Gastroesophageal sphincter (tissue), 4 donors: ENCODE results near the gene ZNF750. TPM values are rescaled to one million over a fixed set of nuclear protein-coding genes. Genes with fewer than 3 reads are reported as not detected.

Experiments
- ATAC-seq: fragments of 150-250 bp; one replicate; pipeline ENCODE4 v1.9.1; 2016; ENCODE audit warnings: mild to moderate bottlenecking, moderate library complexity
- H3K27ac ChIP-seq, 4 donors: fragments of 200-600 bp; sonication (generic) in 3 of 4; 1 replicate in 3 of 4; 2 replicates in 1 of 4; pipeline ENCODE4 v1.5.1; 2016 to 2019
- H3K27me3 ChIP-seq: fragments of 200-600 bp; sonication (generic); one replicate; pipeline ENCODE4 v1.5.1; 2019
- H3K36me3 ChIP-seq, 2 donors: fragments of 200-600 bp; sonication (generic); one replicate each; pipeline ENCODE4 v1.5.1; 2019; ENCODE audit warnings: control low read depth in 1 of 2
- H3K4me1 ChIP-seq, 3 donors: fragments of 200-600 bp; sonication (generic); 1 replicate in 2 of 3; 2 replicates in 1 of 3; pipeline ENCODE4 v1.5.1; 2016 to 2019; ENCODE audit warnings: control low read depth in 2 of 3
- H3K4me3 ChIP-seq, 2 donors: fragments of 200-600 bp; sonication (generic); one replicate each; pipeline ENCODE4 v1.5.1; 2019; ENCODE audit warnings: mild to moderate bottlenecking in 1 of 2, moderate library complexity in 1 of 2
- H3K9me3 ChIP-seq, 3 donors: fragments of 200-600 bp; sonication (generic); one replicate each; pipeline ENCODE4 v1.5.1; 2017 to 2019; ENCODE audit warnings: control low read depth in 2 of 3
- EP300 ChIP-seq: sonication (generic); formaldehyde crosslinking; IDR thresholded peaks from one replicate; pipeline ENCODE4 v1.6.1; 2017; ENCODE audit warnings: antibody characterized with exemption, mild to moderate bottlenecking
- POLR2A ChIP-seq, 2 donors: fragments of 450-650 bp; IDR thresholded peaks; one replicate each; pipeline ENCODE4 v1.6.1; 2017; ENCODE audit warnings: antibody characterized with exemption in 2 of 2, mild to moderate bottlenecking in 2 of 2, moderate library complexity in 1 of 2
- POLR2AphosphoS5 ChIP-seq: sonication (generic); formaldehyde crosslinking; IDR thresholded peaks from one replicate; pipeline ENCODE4 v1.6.1; 2017; ENCODE audit warnings: antibody characterized with exemption
- WGBS, 2 donors: methylation state at CpG; one replicate each; pipeline ENCODE4 v1.1.5; 2018; ENCODE audit warnings: low coverage in 1 of 2; 5-methylcytosine and 5-hydroxymethylcytosine counted together
- total RNA-seq, 4 donors: library from RNA; depleted of rRNA; stranded (reverse); fragments of >200 nt; gene quantifications; one replicate each; pipeline ENCODE4 v1.1.0, GENCODE V29; 2016
- TF ChIP-seq, protein P1 (sequence below), 4 experiments: fragments of 200-600 bp in 2 of 4; fragments of 450-650 bp in 2 of 4; sonication (generic) in 1 of 4; IDR thresholded peaks; one replicate each; pipeline ENCODE4 v1.5.1; 2017 to 2019; ENCODE audit warnings: antibody characterized with exemption in 4 of 4, mild to moderate bottlenecking in 2 of 4, moderate library complexity in 2 of 4

Gene ZNF750
- total RNA-seq, 4 donors from 2014 or later = 0.46 to 1.6 (median 1.1) TPM; not detected in 1

DNA sequence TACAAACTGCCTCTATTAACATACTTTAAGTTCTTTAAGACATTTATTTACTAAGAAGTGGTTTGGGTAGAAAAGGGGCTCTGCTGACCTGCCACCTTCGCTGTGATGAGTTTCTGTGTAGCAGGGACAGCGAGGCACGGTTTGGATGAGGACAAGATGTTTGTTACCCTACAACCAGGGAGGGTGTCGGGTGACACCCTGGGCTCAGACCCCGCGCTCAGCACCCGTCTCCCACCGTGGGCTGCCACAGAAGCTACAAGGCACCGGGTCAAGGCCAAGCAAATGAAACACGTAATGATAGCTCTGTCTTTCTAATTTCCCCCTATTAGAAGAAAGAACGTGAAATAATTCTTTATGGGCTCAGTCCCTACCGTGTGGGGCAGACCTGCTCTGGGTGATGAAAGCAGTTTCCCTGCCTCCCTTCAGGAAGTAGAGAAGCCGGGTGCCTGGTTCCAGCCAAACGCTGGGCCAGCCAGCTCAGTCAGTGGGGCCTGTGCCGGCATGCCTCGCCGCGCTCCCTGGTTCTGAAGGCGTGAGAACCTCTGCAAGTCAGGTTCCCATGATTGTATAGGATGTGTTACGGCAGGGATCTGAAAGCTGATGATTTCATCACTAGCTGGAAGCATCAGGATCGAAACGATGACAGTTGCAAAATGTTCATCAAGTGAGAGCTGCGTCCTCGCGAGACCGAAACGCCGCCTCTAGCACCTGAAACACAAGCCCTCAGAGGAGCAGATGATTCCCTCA is 3.9 kb downstream of the ZNF750 start:
- no peak for ATAC-seq
- H3K4me1 ChIP-seq = peaks cover 0 to 9% (median 0%) of the 10 kb centered on the region in 3 donors
- peaks cover 0 to 47% of the 10 kb centered on the region in 2 donors for H3K36me3 ChIP-seq
- 80 to 95% methylated on average over 3 to 16 of the region's 28 CpGs for WGBS, 2 donors
- H3K27me3 ChIP-seq = no peaks in the 10 kb centered on the region
- TF ChIP-seq EP300 (no peak), POLR2AphosphoS5 (no peak), POLR2A (IDR thresholded peaks at IDR 0.05) (no peak)
- TF ChIP-seq, protein P1, sequence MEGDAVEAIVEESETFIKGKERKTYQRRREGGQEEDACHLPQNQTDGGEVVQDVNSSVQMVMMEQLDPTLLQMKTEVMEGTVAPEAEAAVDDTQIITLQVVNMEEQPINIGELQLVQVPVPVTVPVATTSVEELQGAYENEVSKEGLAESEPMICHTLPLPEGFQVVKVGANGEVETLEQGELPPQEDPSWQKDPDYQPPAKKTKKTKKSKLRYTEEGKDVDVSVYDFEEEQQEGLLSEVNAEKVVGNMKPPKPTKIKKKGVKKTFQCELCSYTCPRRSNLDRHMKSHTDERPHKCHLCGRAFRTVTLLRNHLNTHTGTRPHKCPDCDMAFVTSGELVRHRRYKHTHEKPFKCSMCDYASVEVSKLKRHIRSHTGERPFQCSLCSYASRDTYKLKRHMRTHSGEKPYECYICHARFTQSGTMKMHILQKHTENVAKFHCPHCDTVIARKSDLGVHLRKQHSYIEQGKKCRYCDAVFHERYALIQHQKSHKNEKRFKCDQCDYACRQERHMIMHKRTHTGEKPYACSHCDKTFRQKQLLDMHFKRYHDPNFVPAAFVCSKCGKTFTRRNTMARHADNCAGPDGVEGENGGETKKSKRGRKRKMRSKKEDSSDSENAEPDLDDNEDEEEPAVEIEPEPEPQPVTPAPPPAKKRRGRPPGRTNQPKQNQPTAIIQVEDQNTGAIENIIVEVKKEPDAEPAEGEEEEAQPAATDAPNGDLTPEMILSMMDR (IDR thresholded peaks at IDR 0.05) = no peak
- no peaks in the 10 kb centered on the region for H3K9me3 ChIP-seq
- H3K27ac ChIP-seq = no peak overlapping the region
- H3K4me3 ChIP-seq = no peak overlapping the region

DNA sequence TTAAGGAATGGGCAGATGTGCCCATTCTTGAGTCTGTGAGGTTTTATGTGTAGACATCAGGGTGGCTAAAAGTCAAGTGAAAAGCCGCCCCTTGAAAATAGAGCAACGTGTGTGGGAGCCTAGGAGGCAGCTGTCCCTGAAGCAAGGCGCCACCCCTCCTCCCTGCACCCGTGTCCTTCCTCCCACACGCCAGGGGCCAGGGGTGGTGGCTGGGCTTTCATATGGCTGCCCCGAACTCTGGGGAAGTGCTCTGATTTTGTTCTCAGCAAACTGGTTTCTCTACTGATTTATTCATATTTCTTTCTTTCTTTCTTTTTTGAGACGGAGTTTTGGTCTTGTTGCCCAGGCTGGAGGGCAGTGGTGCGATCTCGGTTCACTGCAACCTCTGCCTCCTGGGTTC is 4.7 kb downstream of the ZNF750 start:
- Histone ChIP-seq H3K4me1 (peaks cover 0 to 16% (median 4%) of the 10 kb centered on the region in 3 donors), H3K4me3 (no peak overlapping the region), H3K27me3 (no peaks in the 10 kb centered on the region), H3K36me3 (peaks cover 0 to 47% of the 10 kb centered on the region in 2 donors), H3K27ac (no peak overlapping the region), H3K9me3 (no peaks in the 10 kb centered on the region)
- 67 to 78% methylated on average over 2 to 5 of the region's 9 CpGs for WGBS, 2 donors
- TF ChIP-seq POLR2AphosphoS5 = no peak
- ATAC-seq = no peak

DNA sequence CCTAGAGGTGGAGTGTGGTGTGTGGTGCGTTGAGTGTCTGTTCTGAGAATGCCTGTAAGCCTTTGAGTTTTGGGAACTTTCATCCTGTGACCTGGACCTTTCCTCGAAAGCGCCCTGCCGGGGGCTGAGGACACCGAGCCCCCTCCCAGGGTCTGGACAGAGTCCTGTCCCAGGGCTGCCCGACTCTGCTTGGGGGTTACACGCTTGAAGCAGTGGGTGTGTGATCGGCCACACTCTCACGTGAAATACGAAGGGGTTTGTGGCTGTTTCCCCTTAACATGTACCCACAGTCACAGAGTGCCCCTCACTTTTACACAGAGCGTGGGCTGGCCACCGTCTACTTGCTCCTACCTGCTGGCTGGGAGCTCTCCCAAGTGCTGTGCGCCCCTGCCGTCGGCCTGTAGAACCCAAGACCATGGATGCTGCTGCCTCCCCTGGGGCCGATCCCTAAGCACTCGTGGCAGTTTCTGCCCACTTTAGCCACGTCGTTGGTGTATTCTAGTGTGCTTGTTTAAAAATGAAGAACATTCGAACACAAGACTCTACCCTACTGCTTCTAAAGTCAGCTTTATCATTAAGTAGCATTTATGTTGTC is 6.8 kb downstream of the ZNF750 start:
- Histone ChIP-seq H3K9me3 (no peaks in the 10 kb centered on the region), H3K4me1 (peaks cover 0 to 20% (median 4%) of the 10 kb centered on the region in 3 donors), H3K27ac (no peak overlapping the region), H3K4me3 (no peak overlapping the region), H3K36me3 (peaks cover 0 to 57% of the 10 kb centered on the region in 2 donors), H3K27me3 (no peaks in the 10 kb centered on the region)
- no peak for ATAC-seq
- WGBS, 2 donors = 88 to 91% methylated on average over 7 to 8 of the region's 20 CpGs
- TF ChIP-seq POLR2A (IDR thresholded peaks at IDR 0.05) (no peak), EP300 (no peak), POLR2AphosphoS5 (no peak)
- TF ChIP-seq, protein P1 (IDR thresholded peaks at IDR 0.05) = no peak

DNA sequence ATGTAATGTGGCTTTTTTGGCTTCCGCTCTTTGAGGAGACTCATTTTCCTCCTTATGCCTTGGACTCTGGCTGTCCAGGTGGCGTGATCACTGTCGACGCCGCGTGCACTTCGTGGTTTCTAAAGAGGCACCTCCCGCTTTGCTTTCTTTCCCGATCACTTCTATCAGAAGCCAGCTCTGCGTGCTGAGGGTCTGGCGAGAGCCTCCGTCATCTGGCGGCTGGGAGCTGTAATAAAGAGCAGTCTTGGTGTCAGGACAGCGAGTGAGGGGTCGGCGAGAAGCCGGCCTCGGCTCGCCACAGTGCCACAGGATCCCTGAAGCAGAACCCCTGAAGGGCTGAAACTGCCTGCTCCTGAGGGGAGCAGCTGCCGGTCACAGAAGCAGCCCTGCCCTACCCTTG is 7.4 kb downstream of the ZNF750 start:
- Histone ChIP-seq H3K4me1 (peaks cover 0 to 16% (median 4%) of the 10 kb centered on the region in 3 donors), H3K4me3 (no peak overlapping the region), H3K9me3 (no peaks in the 10 kb centered on the region), H3K27ac (no peak overlapping the region), H3K36me3 (peaks cover 0 to 57% of the 10 kb centered on the region in 2 donors), H3K27me3 (no peaks in the 10 kb centered on the region)
- no peak for ATAC-seq
- WGBS, 2 donors = 79 to 80% methylated on average over 1 to 5 of the region's 20 CpGs
- TF ChIP-seq EP300 (no peak), POLR2AphosphoS5 (no peak), POLR2A (IDR thresholded peaks at IDR 0.05) (no peak)
- TF ChIP-seq, protein P1 (IDR thresholded peaks at IDR 0.05) = no peak

DNA sequence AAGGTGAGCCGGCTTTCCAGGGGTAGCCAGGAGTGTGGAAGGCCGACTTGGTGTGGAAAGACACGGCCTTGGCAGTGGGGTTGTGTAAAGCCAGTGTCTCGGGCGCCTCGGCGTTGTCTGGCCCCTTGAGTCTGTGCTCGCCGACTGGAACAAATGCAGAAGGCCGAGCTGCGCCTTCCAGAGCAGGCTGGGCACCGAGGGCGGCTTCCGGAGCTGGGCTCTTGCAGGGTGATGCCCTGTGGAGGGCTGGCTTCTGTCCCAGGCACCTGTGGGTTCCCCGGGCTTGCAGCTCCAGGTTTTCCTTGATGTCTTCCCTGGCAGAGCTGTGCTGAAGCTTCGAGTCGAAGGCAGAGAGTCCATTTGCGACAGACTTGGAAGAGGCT is 8.0 kb downstream of the ZNF750 start:
- Histone ChIP-seq H3K9me3 (no peaks in the 10 kb centered on the region), H3K4me1 (peaks cover 0 to 12% (median 4%) of the 10 kb centered on the region in 3 donors), H3K36me3 (peaks cover 0 to 57% of the 10 kb centered on the region in 2 donors), H3K27ac (no peak overlapping the region), H3K27me3 (no peaks in the 10 kb centered on the region), H3K4me3 (no peak overlapping the region)
- TF ChIP-seq, protein P1 (IDR thresholded peaks at IDR 0.05) = no peak
- TF ChIP-seq POLR2AphosphoS5 = no peak
- TF ChIP-seq EP300 = no peak
- no peak for TF ChIP-seq POLR2A (IDR thresholded peaks at IDR 0.05)
- WGBS, 2 donors = 100% methylated on average over 1 of the region's 18 CpGs; no CpG with 5 or more reads in 1 of the 2 donors
- no peak for ATAC-seq
